Measurements from ENCODE around the gene PMVK.

DNA sequence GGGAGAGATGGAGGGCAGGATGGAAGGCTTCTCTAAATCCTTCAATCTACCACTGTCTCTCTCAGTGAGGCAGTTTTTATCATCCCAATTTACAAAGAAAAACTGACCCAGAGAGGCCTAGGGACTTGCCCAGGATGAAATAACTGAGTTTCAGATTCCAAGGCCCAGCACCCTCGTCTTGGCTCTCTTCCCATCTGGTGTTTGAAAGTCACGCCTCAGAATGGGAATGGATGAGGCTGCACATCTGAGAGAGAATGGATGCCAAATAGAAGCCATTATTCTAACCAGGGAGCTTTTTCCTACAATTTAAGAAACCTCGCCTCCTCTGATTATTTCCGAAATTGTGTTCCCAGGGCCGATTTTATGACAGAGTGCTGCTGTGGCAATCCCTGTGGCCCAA is 55.8 kb downstream of the PMVK start:
- TF ChIP-seq TAF1 (IDR thresholded peaks at IDR 0.05; ENCODE audit: borderline replicate concordance, insufficient read depth, low read length) (no peak), POLR2AphosphoS5 (IDR thresholded peaks at IDR 0.05; ENCODE audit: low read depth, low read length) (no peak), REST (IDR thresholded peaks at IDR 0.05; ENCODE audit: insufficient read depth in 1 of 2, low read depth in 2 of 2, low read length in 2 of 2) (no peak)

Data from PFSK-1 (cell line).